HG03139 (cell line): ENCODE data around the gene RABEP2.

Experiments
- ATAC-seq: cut with Tn5 transposase; IDR thresholded peaks from one replicate; pipeline ENCODE4 v1.9.1; 2021; ENCODE audit not compliant: unreplicated experiment

The RABEP2 gene

DNA sequence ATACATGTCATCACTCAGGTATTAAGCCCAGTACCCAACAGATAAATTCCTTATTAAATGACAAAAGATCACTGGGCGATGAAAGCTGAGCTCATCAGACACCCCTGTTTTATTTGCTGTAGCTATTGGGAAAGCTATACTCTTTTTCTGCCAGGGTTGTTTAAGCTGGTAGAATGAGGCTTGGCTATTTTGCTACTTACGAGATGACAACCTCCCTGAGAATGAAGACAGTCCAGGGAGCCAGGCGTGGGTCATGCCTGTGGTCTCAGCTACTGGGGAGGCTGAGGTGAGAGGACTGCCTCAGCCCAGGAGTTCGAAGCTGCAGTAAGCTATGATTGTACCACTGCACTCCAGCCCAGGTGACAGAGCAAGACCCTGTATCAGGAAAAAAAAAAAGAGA lies 65.7 kb downstream of the RABEP2 start:
- ATAC-seq, result no peak

GRCh38 chr16:28858421-28858820 lies 66.6 kb downstream of the RABEP2 start:
- no peak for ATAC-seq
